Measurements from ENCODE around the gene PAPPA.

DNA sequence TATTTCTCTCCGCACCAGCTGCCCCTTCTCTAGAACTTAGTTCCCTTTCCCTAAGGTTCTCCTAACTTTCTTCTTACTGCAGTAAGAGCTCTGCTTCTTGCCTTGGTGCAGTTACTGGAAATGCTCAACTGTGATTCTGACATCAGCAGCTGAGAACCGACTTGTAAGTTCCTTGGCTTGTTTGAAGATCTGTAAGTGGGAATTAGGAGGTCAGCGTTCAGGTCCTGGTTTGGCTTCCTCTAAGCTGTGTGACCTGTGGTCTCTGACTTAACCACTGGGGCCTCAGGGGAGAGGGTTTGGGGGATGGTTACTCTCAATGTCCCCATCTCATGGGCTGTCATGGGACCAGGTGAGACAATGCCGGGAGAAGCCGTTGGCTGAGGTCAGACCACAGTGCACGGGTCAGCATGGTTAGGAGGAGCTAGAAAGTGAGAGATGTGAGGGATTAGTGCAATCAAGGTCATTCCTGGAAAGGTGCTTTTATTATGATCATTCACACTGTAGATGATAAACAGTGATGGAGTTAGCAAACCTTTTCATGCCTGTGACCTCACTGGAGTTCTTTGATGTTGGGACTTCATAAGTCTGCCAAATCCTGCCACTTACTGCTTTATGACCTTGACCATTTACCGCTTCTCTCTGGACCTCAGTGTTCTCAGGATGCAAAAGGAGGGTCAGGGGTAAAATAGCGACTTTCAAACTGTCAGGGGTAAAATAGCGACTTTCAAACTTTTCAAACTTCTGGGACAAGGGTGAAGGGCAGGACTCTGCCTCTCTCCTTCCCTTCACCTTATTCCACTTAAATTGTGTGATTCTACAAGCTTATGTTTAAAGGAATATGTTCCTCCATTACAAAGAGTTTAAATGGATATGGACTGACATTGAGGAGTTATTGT is 7.3 kb downstream of the PAPPA start:
- TF ChIP-seq, protein P1, sequence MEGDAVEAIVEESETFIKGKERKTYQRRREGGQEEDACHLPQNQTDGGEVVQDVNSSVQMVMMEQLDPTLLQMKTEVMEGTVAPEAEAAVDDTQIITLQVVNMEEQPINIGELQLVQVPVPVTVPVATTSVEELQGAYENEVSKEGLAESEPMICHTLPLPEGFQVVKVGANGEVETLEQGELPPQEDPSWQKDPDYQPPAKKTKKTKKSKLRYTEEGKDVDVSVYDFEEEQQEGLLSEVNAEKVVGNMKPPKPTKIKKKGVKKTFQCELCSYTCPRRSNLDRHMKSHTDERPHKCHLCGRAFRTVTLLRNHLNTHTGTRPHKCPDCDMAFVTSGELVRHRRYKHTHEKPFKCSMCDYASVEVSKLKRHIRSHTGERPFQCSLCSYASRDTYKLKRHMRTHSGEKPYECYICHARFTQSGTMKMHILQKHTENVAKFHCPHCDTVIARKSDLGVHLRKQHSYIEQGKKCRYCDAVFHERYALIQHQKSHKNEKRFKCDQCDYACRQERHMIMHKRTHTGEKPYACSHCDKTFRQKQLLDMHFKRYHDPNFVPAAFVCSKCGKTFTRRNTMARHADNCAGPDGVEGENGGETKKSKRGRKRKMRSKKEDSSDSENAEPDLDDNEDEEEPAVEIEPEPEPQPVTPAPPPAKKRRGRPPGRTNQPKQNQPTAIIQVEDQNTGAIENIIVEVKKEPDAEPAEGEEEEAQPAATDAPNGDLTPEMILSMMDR (IDR thresholded peaks at IDR 0.05 in 2 of 3, conservative IDR thresholded peaks at IDR 0.05 in 1 of 3; ENCODE audit: borderline replicate concordance in 1 of 3, insufficient read depth in 1 of 3, low read depth in 2 of 3, low read length in 2 of 3) = no peak
- TF ChIP-seq POLR2A (IDR thresholded peaks at IDR 0.05; ENCODE audit: borderline replicate concordance, extremely low read depth, insufficient read depth, insufficient read length) (no peak), EZH2 (IDR thresholded peaks at IDR 0.05) (no peak), EZH2phosphoT487 (IDR thresholded peaks at IDR 0.05; ENCODE audit: borderline replicate concordance) (no peak), EGR1 (IDR thresholded peaks at IDR 0.05; ENCODE audit: low read depth) (no peak), JUND (IDR thresholded peaks at IDR 0.05) (no peak), RAD21 (IDR thresholded peaks at IDR 0.05; ENCODE audit: low read depth) (no peak), ZNF274 (IDR thresholded peaks at IDR 0.05; ENCODE audit: low read depth, low read length) (no peak), YY1 (IDR thresholded peaks at IDR 0.05; ENCODE audit: extremely low read depth, insufficient replicate concordance, low read depth, low read length) (no peak)
- TF ChIP-seq, protein P2, sequence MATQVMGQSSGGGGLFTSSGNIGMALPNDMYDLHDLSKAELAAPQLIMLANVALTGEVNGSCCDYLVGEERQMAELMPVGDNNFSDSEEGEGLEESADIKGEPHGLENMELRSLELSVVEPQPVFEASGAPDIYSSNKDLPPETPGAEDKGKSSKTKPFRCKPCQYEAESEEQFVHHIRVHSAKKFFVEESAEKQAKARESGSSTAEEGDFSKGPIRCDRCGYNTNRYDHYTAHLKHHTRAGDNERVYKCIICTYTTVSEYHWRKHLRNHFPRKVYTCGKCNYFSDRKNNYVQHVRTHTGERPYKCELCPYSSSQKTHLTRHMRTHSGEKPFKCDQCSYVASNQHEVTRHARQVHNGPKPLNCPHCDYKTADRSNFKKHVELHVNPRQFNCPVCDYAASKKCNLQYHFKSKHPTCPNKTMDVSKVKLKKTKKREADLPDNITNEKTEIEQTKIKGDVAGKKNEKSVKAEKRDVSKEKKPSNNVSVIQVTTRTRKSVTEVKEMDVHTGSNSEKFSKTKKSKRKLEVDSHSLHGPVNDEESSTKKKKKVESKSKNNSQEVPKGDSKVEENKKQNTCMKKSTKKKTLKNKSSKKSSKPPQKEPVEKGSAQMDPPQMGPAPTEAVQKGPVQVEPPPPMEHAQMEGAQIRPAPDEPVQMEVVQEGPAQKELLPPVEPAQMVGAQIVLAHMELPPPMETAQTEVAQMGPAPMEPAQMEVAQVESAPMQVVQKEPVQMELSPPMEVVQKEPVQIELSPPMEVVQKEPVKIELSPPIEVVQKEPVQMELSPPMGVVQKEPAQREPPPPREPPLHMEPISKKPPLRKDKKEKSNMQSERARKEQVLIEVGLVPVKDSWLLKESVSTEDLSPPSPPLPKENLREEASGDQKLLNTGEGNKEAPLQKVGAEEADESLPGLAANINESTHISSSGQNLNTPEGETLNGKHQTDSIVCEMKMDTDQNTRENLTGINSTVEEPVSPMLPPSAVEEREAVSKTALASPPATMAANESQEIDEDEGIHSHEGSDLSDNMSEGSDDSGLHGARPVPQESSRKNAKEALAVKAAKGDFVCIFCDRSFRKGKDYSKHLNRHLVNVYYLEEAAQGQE (IDR thresholded peaks at IDR 0.05; ENCODE audit: low read depth) = no peak
